Mesothelial cell of epicardium (in vitro differentiated cells): ENCODE data around the gene PI4K2A. TPM values are rescaled to one million over a fixed set of nuclear protein-coding genes. Genes with fewer than 3 reads are reported as not detected.

Experiments
- DNase-seq, 2 experiments: peaks; one replicate each; pipeline ENCODE4 v3.0.0; 2021; ENCODE audit warnings: low spot score in 2 of 2; ENCODE audit not compliant: unreplicated experiment in 2 of 2
- H3K27ac Mint-ChIP-seq: 2 replicates; pipeline ENCODE4 v1.8.0; 2021; ENCODE audit warnings: mixed read lengths
- H3K27me3 Mint-ChIP-seq: 2 replicates; pipeline ENCODE4 v1.8.0; 2021; ENCODE audit warnings: low read depth, mixed read lengths
- H3K36me3 Mint-ChIP-seq: 2 replicates; pipeline ENCODE4 v1.8.0; 2021; ENCODE audit warnings: mixed read lengths
- H3K4me1 Mint-ChIP-seq: 2 replicates; pipeline ENCODE4 v1.8.0; 2021; ENCODE audit warnings: mixed read lengths
- H3K4me3 Mint-ChIP-seq: 2 replicates; pipeline ENCODE4 v1.8.0; 2021; ENCODE audit warnings: mild to moderate bottlenecking, moderate library complexity, mixed read lengths
- H3K9me3 Mint-ChIP-seq: 2 replicates; pipeline ENCODE4 v1.8.0; 2021; ENCODE audit warnings: mixed read lengths
- CTCF ChIP-seq: fragments of 200-600 bp; sonication (generic); IDR thresholded peaks from one replicate; pipeline ENCODE4 v1.5.0; 2021; ENCODE audit warnings: antibody characterized with exemption; ENCODE audit not compliant: unreplicated experiment
- total RNA-seq: library from RNA; stranded (reverse); gene quantifications from 3 replicates; pipeline ENCODE4 v1.2.1, GENCODE V29; 2021

PI4K2A gene
- total RNA-seq, 1 donor from 2014 or later, result 18.7 TPM

GRCh38 chr10:97708167-97708566 lies 67.7 kb downstream of the PI4K2A start:
- Mint-ChIP-seq H3K36me3 (no peaks in the 10 kb centered on the region), H3K27me3 (no peaks in the 10 kb centered on the region), H3K27ac (peak overlapping the region; percentile 24)

GRCh38 chr10:97708976-97709946 lies 68.8 kb downstream of the PI4K2A start:
- peak; percentile 43 for TF ChIP-seq CTCF
- no peak overlapping the region for H3K4me3 Mint-ChIP-seq
- H3K36me3 Mint-ChIP-seq, result no peaks in the 10 kb centered on the region
- no peaks in the 10 kb centered on the region for H3K9me3 Mint-ChIP-seq
- peaks cover 14% of the 10 kb centered on the region for H3K4me1 Mint-ChIP-seq
- peak in 1 of 2 experiments; percentile 65 for DNase-seq
- peak overlapping the region; percentile 77 for H3K27ac Mint-ChIP-seq
- H3K27me3 Mint-ChIP-seq, result no peaks in the 10 kb centered on the region

More at GRCh38 chr10:97708167-97708566, 67.7 kb downstream of the PI4K2A start:
- Mint-ChIP-seq H3K4me1 (peaks cover 13% of the 10 kb centered on the region), H3K9me3 (no peaks in the 10 kb centered on the region), H3K4me3 (no peak overlapping the region)
- no peak for TF ChIP-seq CTCF
- no peak for DNase-seq

GRCh38 chr10:97711640-97712572 lies 71.4 kb downstream of the PI4K2A start:
- Mint-ChIP-seq H3K27ac (no peak overlapping the region), H3K4me1 (peaks cover 34% of the 10 kb centered on the region)

GRCh38 chr10:97713339-97713825 lies 72.9 kb downstream of the PI4K2A start, which contains the start of gene MARVELD1:
Gene MARVELD1 (plus strand): TSS chr10:97713730. CDS start chr10:97713877, 147 bp downstream.
- no peaks in the 10 kb centered on the region for H3K27me3 Mint-ChIP-seq
- H3K36me3 Mint-ChIP-seq, result peaks cover 11% of the 10 kb centered on the region
- H3K27ac Mint-ChIP-seq, result peak within 1 kb of the TSS; percentile 100
- TF ChIP-seq CTCF, result no peak
- H3K9me3 Mint-ChIP-seq, result no peaks in the 10 kb centered on the region
- peaks cover 47% of the 10 kb centered on the region for H3K4me1 Mint-ChIP-seq
- H3K4me3 Mint-ChIP-seq, result peak within 1 kb of the TSS; percentile 98
- peak; percentile 64 to 73 for DNase-seq

More at GRCh38 chr10:97711640-97712572, 71.4 kb downstream of the PI4K2A start:
- no peak for TF ChIP-seq CTCF
- Mint-ChIP-seq H3K36me3 (peaks cover 3% of the 10 kb centered on the region), H3K4me3 (peak overlapping the region; percentile 33), H3K27me3 (no peaks in the 10 kb centered on the region), H3K9me3 (no peaks in the 10 kb centered on the region)
- DNase-seq, result no peak

- Mint-ChIP-seq H3K4me3 (peak overlapping the region; percentile 98), H3K36me3 (peaks cover 11% of the 10 kb centered on the region), H3K27ac (peak overlapping the region; percentile 100), H3K4me1 (peaks cover 53% of the 10 kb centered on the region), H3K27me3 (no peaks in the 10 kb centered on the region), H3K9me3 (no peaks in the 10 kb centered on the region)
- TF ChIP-seq CTCF, result no peak
- DNase-seq, result peak; percentile 45 to 74
Observed at GRCh38 chr10:97713826-97714400, 73.4 kb downstream of the PI4K2A start.
